Ectodermal cell (in vitro differentiated cells): ENCODE data around the gene SPX.

Experiments used
- H3K27ac ChIP-seq: 2 replicates; pipeline ENCODE4 v1.7.0; 2013; ENCODE audit warnings: mild to moderate bottlenecking, low read depth, low read length; ENCODE audit not compliant: insufficient read depth, poor library complexity, severe bottlenecking
- H3K27me3 ChIP-seq: 2 replicates; pipeline ENCODE4 v1.7.0; 2013; ENCODE audit warnings: mild to moderate bottlenecking, low read length; ENCODE audit not compliant: insufficient read depth, control insufficient read depth, poor library complexity, severe bottlenecking
- H3K36me3 ChIP-seq: one replicate; pipeline ENCODE4 v1.7.0; 2013; ENCODE audit warnings: low read length; ENCODE audit not compliant: control insufficient read depth, insufficient read depth
- H3K4me1 ChIP-seq: one replicate; pipeline ENCODE4 v1.7.0; 2013; ENCODE audit warnings: low read length; ENCODE audit not compliant: control insufficient read depth, insufficient read depth
- H3K4me3 ChIP-seq: 2 replicates; pipeline ENCODE4 v1.7.0; 2013; ENCODE audit warnings: low read depth, low read length, control low read depth; ENCODE audit not compliant: insufficient read depth
- H3K9me3 ChIP-seq: 2 replicates; pipeline ENCODE4 v1.7.0; 2013; ENCODE audit warnings: mild to moderate bottlenecking, low read length, moderate library complexity; ENCODE audit not compliant: control insufficient read depth
- WGBS, 2 experiments: methylation state at CpG; one replicate each; pipeline ENCODE4 v1.1.7; 2013; ENCODE audit warnings: missing lambda C conversion rate in 2 of 2; 5-methylcytosine and 5-hydroxymethylcytosine counted together

SPX gene

GRCh38 chr12:21505888-21506287, 20.2 kb upstream of the SPX start:
- H3K27me3 ChIP-seq, result no peaks in the 10 kb centered on the region
- H3K4me3 ChIP-seq, result no peak overlapping the region
- H3K9me3 ChIP-seq, result no peaks in the 10 kb centered on the region
- WGBS, 2 experiments, result 50 to 100% methylated on average over 1 to 2 of the region's 2 CpGs
- no peak overlapping the region for H3K27ac ChIP-seq
- peaks cover 6% of the 10 kb centered on the region for H3K36me3 ChIP-seq
- no peaks in the 10 kb centered on the region for H3K4me1 ChIP-seq

- no peak overlapping the region for H3K4me3 ChIP-seq
- H3K4me1 ChIP-seq, result no peaks in the 10 kb centered on the region
- no peak overlapping the region for H3K27ac ChIP-seq
- no peaks in the 10 kb centered on the region for H3K27me3 ChIP-seq
- 94 to 96% methylated on average over 2 of the region's 2 CpGs for WGBS, 2 experiments
- peaks cover 6% of the 10 kb centered on the region for H3K36me3 ChIP-seq
- no peaks in the 10 kb centered on the region for H3K9me3 ChIP-seq
Measured at GRCh38 chr12:21507849-21508248, 18.2 kb upstream of the SPX start.

GRCh38 chr12:21509768-21510167, 16.3 kb upstream of the SPX start:
- H3K9me3 ChIP-seq, result no peaks in the 10 kb centered on the region
- H3K4me1 ChIP-seq, result no peaks in the 10 kb centered on the region
- H3K36me3 ChIP-seq, result peaks cover 6% of the 10 kb centered on the region
- no peak overlapping the region for H3K27ac ChIP-seq
- H3K4me3 ChIP-seq, result no peak overlapping the region
- no peaks in the 10 kb centered on the region for H3K27me3 ChIP-seq
- 47 to 50% methylated on average over 2 of the region's 2 CpGs for whole genome bisulfite sequencing, 2 experiments

GRCh38 chr12:21516281-21516680, 9.8 kb upstream of the SPX start:
- no peaks in the 10 kb centered on the region for H3K36me3 ChIP-seq
- H3K4me1 ChIP-seq, result no peaks in the 10 kb centered on the region
- no peak overlapping the region for H3K27ac ChIP-seq
- H3K9me3 ChIP-seq, result no peaks in the 10 kb centered on the region
- no peaks in the 10 kb centered on the region for H3K27me3 ChIP-seq
- no peak overlapping the region for H3K4me3 ChIP-seq
- WGBS, 2 experiments, result 100% methylated on average over 1 of the region's 2 CpGs; no CpG with 5 or more reads in 1 of the 2 experiments

- no peaks in the 10 kb centered on the region for H3K27me3 ChIP-seq
- 86 to 99% methylated on average over 3 of the region's 3 CpGs for WGBS, 2 experiments
- no peaks in the 10 kb centered on the region for H3K4me1 ChIP-seq
Measured at GRCh38 chr12:21518451-21518850, 7.6 kb upstream of the SPX start.

GRCh38 chr12:21521541-21521940, 4.6 kb upstream of the SPX start:
- peaks cover 11% of the 10 kb centered on the region for H3K27me3 ChIP-seq
- no peaks in the 10 kb centered on the region for H3K36me3 ChIP-seq
- no peak overlapping the region for H3K27ac ChIP-seq
- H3K4me1 ChIP-seq, result no peaks in the 10 kb centered on the region
- no peaks in the 10 kb centered on the region for H3K9me3 ChIP-seq
- no peak overlapping the region for H3K4me3 ChIP-seq
- 74 to 83% methylated on average over 1 of the region's 1 CpG for WGBS, 2 experiments

More at GRCh38 chr12:21518451-21518850, 7.6 kb upstream of the SPX start:
- Histone ChIP-seq H3K27ac (no peak overlapping the region), H3K9me3 (no peaks in the 10 kb centered on the region), H3K36me3 (no peaks in the 10 kb centered on the region), H3K4me3 (no peak overlapping the region)

DNA sequence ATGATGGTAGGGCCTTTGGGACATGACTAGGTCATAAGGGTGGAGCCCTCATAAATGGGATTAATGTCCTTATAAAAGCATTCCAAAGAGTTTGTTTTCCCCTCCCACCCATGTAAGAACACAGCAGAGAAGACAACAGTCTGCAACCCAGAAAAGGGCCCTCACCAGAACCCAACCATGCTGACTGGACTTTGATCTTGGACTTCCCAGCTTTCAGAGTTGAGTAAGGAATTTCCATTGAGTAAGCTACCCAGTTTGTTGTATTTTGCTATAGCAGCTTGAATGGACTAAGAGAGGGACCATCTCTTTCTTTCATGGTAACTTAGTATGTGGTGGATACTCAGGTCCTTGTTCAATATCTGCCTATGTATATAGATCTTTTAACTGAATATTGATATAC, 2.9 kb upstream of the SPX start:
- Histone ChIP-seq H3K4me3 (no peak overlapping the region), H3K27me3 (peaks cover 27% of the 10 kb centered on the region)

GRCh38 chr12:21526721-21527345, 737 bp downstream of the SPX start:
- Histone ChIP-seq H3K9me3 (no peaks in the 10 kb centered on the region), H3K4me1 (no peaks in the 10 kb centered on the region), H3K27ac (no peak overlapping the region), H3K4me3 (peak overlapping the region; percentile 67), H3K27me3 (peaks cover 54% of the 10 kb centered on the region), H3K36me3 (no peaks in the 10 kb centered on the region)
- WGBS, 2 experiments, result 53 to 57% methylated on average over 9 to 12 of the region's 12 CpGs

More for the DNA sequence above, 2.9 kb upstream of the SPX start:
- Histone ChIP-seq H3K36me3 (no peaks in the 10 kb centered on the region), H3K27ac (no peak overlapping the region), H3K9me3 (no peaks in the 10 kb centered on the region), H3K4me1 (no peaks in the 10 kb centered on the region)

DNA sequence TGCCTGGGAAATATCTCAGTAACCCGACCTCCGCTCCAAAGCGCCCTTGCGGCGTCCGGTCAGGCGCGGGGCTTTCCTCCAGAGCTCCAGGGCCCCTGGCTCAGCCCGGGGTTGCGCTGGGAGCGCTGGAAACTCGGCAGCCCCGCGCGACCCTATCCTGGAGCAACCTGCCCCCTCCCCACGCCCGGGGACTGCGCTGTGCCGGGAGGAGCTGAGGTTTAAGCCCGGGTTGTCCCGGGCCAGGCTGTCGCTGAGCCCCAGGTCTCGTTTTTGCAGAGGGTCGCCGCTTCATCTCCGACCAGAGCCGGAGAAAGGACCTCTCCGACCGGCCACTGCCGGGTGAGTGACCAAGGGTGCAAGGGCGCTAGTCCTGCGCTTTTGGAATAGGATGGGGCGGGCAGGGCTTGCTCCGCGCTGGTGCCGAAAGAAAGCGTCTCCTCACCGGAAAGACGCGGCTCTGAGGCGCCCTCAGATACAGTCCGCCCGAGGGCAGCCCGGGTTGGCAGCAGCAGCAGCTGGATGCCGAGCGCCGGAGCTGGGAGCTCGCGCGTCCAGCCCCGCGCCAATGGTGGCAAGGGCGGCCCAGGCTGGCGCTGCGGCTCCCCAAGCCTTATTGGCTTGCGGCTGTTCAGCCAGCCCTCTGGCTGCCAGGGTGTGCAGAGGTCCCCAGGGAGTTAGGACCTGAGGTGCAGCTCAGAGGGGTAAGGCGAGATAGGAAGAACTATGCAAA, 1.5 kb downstream of the SPX start:
- WGBS, 2 experiments, result 1% methylated on average over 57 of the region's 57 CpGs
- no peak overlapping the region for H3K27ac ChIP-seq

GRCh38 chr12:21528953-21529352, 2.9 kb downstream of the SPX start:
- peaks cover 54% of the 10 kb centered on the region for H3K27me3 ChIP-seq
- no peaks in the 10 kb centered on the region for H3K9me3 ChIP-seq
- H3K27ac ChIP-seq, result no peak overlapping the region
- no peaks in the 10 kb centered on the region for H3K36me3 ChIP-seq
- H3K4me3 ChIP-seq, result no peak overlapping the region
- WGBS, 2 experiments, result 87 to 91% methylated on average over 5 of the region's 5 CpGs
- H3K4me1 ChIP-seq, result no peaks in the 10 kb centered on the region

More for the DNA sequence above, 1.5 kb downstream of the SPX start:
- Histone ChIP-seq H3K36me3 (no peaks in the 10 kb centered on the region), H3K4me1 (no peaks in the 10 kb centered on the region), H3K9me3 (no peaks in the 10 kb centered on the region), H3K4me3 (peak overlapping the region; percentile 67), H3K27me3 (peaks cover 54% of the 10 kb centered on the region)
